Urinary bladder (tissue), 4 donors: ENCODE results near the gene PLCZ1. TPM values are rescaled to one million over a fixed set of nuclear protein-coding genes. Genes with fewer than 3 reads are reported as not detected.
A peak's percentile ranks its signal among the peaks of the same experiment; 100 is the strongest.

Experiments used
- DNase-seq: peaks from one replicate; pipeline ENCODE4 v3.0.0-alpha.2; 2015; ENCODE audit errors: extremely low spot score
- H3K27ac ChIP-seq: one replicate; pipeline ENCODE4 v1.5.1; 2013; ENCODE audit warnings: low read depth, mild to moderate bottlenecking, moderate library complexity
- H3K36me3 ChIP-seq: one replicate; pipeline ENCODE4 v1.6.1; 2013; ENCODE audit warnings: mild to moderate bottlenecking, moderate library complexity; ENCODE audit not compliant: insufficient read depth
- H3K4me1 ChIP-seq: one replicate; pipeline ENCODE4 v1.6.1; 2013; ENCODE audit warnings: mild to moderate bottlenecking, moderate library complexity; ENCODE audit not compliant: insufficient read depth
- H3K4me3 ChIP-seq: one replicate; pipeline ENCODE4 v1.5.1; 2013; ENCODE audit warnings: low read depth, low read length
- WGBS: extraction: QIAGEN DNeasy Blood & Tissue Kit; methylation state at CpG from one replicate; pipeline ENCODE4 v1.1.7; 2013; 5-methylcytosine and 5-hydroxymethylcytosine counted together
- polyA plus RNA-seq: library from polyadenylated mRNA; stranded (reverse); fragments of 200-250 nt; gene quantifications from one replicate; pipeline ENCODE4 v1.2.3, GENCODE V29; 2013
- total RNA-seq: library from RNA; depleted of rRNA; stranded (reverse); fragments of >200 nt; gene quantifications from one replicate; pipeline ENCODE4 v1.2.3, GENCODE V29; 2014
- donor health status: healthy with polysubstance abuse.
- donor health status: healthy.

PLCZ1 gene
- total and polyA plus RNA-seq, 2 donors: not detected

DNA sequence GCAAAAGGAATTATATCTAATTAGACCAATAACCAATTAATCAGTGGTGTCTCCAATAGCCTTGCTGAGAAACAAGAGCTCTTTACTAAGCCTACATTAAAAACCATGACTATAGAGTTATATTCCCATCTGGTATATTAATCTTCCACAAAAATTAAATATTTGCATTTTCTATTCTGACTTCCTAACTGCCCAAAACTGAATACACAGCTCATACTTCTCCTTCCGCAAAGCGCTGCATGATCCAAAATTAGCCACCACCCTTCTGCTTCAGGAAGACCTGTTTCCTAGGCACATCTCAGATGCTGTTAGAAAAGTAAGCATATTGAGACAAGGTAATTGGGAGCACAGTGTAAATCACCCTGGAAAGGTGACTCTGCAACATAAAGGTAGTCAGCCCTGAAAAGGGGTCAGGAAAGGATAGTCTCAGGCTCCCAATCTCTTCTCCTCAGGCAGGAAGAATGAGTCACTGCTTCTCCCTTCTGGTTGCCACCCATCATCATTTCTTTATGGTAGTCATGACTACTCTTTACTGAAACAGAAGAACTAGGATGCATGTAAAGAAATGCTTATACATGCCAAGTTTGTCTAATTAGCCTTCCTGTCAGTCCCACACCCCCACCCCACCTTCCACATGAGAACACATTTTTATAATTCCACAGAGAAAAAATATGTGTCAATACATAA lies 54.3 kb downstream of the PLCZ1 start:
- H3K4me3 ChIP-seq: no peak overlapping the region
- H3K4me1 ChIP-seq: no peaks in the 10 kb centered on the region
- 90% methylated on average over 2 of the region's 2 CpGs for WGBS
- H3K27ac ChIP-seq: no peak overlapping the region
- no peak for DNase-seq
- no peaks in the 10 kb centered on the region for H3K36me3 ChIP-seq

DNA sequence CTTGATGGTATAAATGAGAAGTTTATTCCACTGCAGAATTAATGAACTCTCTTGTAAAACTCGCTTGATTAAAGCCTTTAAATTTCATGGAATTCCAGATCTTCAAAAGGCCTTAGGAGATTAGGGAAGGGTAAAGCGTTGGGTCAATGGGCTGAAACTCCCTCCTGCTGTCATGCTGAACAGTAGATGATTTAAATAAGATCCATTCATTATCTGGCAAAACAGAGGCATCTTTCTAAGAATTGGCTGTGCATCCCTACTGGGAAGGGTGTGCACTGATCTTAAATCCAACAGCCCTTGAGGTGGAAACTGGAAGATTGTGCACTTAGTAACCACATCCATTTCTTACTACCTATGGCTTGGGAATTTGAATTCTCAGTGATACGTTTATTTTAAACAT lies 56.0 kb downstream of the PLCZ1 start:
- DNase-seq: no peak
- Histone ChIP-seq H3K4me1 (no peaks in the 10 kb centered on the region), H3K27ac (no peak overlapping the region), H3K4me3 (no peak overlapping the region), H3K36me3 (no peaks in the 10 kb centered on the region)
- WGBS: 74% methylated on average over 3 of the region's 3 CpGs

DNA sequence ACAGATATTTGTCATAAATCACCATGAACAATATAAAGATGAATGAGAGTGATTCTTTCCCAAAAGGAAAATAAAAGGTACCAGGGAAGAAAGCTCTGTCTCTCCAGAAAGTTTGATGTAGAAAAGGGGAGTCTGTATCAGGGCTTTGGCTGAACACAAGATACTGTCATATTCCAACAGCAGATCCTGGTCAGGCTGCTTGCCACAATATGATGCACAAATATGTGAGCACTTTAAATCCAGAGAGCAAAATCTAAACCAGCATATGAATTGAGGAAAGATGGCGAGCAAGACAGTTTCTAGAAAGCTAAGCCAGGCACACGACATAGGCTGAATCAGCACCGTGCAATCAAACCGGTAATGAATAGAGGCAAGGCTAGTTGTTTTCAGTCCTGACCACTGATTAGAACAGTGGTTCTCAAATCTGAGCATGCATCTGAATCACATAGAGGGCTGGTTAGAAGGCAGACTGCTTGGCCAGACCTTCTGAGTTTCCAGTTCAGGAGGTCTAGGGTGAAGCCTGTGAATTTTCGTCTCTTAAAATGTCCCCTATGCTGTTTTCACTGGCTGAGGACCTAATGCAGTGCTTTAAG lies 60.7 kb downstream of the PLCZ1 start:
- no peak for DNase-seq
- Histone ChIP-seq H3K4me1 (no peaks in the 10 kb centered on the region), H3K36me3 (no peaks in the 10 kb centered on the region), H3K4me3 (no peak overlapping the region), H3K27ac (no peak overlapping the region)
- WGBS: 53% methylated on average over 5 of the region's 5 CpGs

DNA sequence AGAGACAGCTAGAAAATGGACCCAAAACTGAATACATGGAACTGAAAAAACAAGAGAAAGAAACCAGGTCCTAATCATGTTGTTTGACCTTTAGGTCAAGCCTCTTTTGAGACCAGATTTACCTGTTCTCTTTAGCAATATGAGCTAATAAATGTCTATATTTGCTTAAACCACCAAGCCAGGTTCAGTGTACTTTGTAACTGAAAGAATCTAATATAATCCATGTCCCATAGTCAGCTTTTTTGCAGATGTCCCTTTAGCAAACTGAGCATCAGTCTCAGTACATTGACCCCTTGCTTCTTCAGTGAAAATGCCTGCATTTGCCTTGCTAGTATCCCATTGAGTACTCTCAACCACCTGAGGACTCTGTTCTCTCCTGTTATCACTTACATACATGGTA lies 61.7 kb downstream of the PLCZ1 start:
- no peak overlapping the region for H3K27ac ChIP-seq
- H3K4me1 ChIP-seq: no peaks in the 10 kb centered on the region
- no peak for DNase-seq
- H3K4me3 ChIP-seq: no peak overlapping the region
- H3K36me3 ChIP-seq: no peaks in the 10 kb centered on the region

DNA sequence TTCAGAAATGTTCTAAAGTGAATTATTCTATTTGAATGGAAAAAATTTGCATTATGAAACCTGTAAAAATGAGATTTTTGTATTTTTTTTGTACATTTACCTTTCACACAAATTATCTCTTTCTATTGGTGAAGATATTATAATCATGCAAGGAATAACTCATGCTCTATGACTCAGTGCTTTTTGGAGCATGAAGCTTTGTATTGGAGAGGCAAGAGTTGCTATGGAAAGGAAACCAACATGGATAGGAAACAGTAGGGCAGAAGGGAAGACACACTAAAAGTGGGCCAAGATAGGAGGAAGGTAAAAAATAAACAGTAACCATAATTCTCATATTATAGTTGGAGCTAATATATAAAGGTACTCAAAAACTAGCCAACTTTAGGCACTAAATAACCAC lies 79.0 kb downstream of the PLCZ1 start:
- Histone ChIP-seq H3K36me3 (no peaks in the 10 kb centered on the region), H3K4me3 (no peak overlapping the region), H3K27ac (no peak overlapping the region), H3K4me1 (no peaks in the 10 kb centered on the region)
- no peak for DNase-seq

DNA sequence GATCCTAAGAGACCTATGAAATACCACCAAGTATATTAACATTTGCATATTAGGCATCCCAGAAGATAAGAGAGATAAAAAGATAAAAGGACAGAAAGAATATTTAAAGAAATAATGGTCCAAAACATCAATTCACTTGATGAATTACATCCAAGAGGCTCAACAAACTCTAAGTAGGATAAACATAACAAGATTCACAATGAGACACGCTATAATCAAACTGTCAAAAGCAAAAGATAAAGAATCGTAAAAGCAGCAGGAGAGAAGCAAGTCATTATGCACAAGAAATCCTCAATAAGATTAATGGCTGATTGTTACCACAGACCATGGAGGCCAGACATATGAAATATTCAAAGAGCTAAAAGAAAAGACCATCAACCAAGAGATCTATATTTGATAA lies 79.6 kb downstream of the PLCZ1 start:
- no peak for DNase-seq
- H3K27ac ChIP-seq: no peak overlapping the region
- WGBS: 38% methylated on average over 2 of the region's 2 CpGs
- no peak overlapping the region for H3K4me3 ChIP-seq
- no peaks in the 10 kb centered on the region for H3K36me3 ChIP-seq
- H3K4me1 ChIP-seq: no peaks in the 10 kb centered on the region

DNA sequence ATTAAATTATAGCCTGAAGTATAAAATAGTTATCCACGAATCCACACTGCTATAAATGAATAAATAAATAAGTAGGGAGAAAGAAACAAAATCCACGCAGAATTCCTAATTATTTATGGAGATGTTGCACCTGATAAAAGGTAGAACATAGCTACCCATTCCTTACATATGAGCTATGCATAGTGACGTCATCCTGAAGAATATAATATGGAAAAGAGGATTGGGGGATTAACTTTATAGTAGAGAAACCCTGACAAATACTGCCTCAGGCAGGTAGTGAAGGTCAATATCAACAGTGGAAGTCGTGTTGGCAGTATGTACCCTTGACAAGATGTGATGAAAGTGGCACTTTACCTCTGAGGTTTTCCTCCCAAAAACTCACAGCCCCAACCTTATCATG lies 82.5 kb downstream of the PLCZ1 start:
- no peak overlapping the region for H3K4me3 ChIP-seq

DNA sequence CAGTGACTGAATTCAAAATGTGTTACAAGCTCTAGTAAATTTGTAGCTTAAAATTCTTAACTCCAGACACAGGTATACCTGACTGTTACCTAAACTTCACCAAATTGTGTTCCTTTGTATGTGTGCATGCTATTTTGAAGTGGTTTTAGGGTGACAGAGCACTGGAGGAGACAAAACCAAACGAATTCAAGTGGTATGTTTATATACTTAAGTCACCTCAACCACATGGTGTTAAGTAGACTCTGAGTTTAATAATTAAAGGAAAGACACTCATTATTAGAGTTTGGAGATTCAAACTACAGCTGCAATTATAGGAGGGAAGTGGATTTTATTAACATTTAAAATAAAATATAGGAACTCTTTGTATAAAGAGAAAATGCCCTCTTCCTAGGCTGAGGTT lies 84.3 kb downstream of the PLCZ1 start:
- no peak overlapping the region for H3K27ac ChIP-seq
- no peaks in the 10 kb centered on the region for H3K36me3 ChIP-seq
- no peaks in the 10 kb centered on the region for H3K4me1 ChIP-seq
- no peak overlapping the region for H3K4me3 ChIP-seq
- 60% methylated on average over 1 of the region's 1 CpG for WGBS
- DNase-seq: no peak

More for the DNA sequence above, 82.5 kb downstream of the PLCZ1 start:
- Histone ChIP-seq H3K4me1 (no peaks in the 10 kb centered on the region), H3K36me3 (no peaks in the 10 kb centered on the region), H3K27ac (no peak overlapping the region)
- no peak for DNase-seq
- WGBS: 84% methylated on average over 4 of the region's 4 CpGs

DNA sequence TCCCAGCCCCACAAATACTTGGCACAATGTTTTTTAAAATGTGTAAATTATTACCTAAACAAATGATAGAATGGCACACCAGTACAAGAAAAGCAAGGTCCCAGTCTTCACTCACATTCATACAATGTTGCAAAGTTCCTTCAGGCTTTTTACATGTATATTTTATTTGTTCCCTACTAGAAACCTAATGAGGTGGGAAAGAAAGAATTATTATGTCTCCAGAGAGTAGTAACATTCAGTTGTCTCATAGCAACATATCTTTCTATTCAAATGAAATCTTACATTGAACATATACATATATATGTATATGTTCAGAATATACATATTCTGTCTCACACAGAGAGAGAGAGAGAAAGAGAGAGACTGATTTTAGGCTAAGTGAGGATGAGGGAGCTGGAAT lies 85.2 kb downstream of the PLCZ1 start:
- Histone ChIP-seq H3K36me3 (no peaks in the 10 kb centered on the region), H3K27ac (no peak overlapping the region), H3K4me3 (no peak overlapping the region), H3K4me1 (no peaks in the 10 kb centered on the region)
- DNase-seq: no peak

DNA sequence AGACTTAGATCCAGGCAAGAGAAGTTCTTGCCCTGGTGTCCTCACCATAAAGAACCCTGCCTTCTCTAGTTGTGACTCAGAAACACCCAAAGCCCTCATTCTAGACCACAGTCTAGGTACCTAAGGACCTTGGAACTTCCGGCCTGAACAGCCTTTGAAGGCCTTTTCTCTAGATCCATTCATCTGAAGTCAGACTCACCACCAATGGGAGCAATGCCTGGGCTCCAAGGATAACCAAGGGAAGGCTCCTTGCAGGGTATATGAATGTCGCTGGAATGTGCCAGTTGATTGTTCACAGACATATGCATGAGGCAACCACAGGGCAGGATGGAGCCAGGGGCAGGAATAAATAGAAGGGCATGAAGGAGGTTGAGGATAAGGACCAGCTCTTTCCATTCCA lies 86.3 kb downstream of the PLCZ1 start:
- 89% methylated on average over 2 of the region's 2 CpGs for WGBS
- DNase-seq: no peak

DNA sequence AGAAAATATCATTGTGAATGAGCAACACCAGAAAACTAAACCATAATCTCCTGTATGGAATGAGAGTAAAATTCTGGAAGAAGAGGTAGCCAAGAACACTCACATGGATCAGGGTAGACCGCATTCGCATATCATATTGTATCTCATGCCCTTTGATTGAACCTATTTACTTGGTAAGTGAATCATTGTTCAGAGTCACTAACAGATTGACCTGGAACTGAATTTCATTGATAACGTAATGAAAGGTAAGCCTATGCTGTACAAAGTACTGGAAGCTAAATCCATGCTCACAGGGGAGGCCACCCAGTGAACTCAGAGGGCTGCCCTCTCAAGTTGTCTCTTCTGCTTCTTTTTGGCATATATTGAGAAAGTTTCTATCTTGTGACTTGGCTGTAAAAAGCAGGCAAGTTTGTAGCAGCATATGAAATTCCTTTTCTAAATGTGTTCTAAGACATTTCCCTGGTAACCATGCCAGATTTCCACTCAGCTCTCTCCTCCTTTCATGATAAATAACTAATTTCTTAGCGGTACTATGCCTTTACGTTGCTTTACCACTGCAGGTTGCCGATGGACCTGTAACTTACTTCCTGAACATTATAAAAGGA lies 91.4 kb downstream of the PLCZ1 start:
- Histone ChIP-seq H3K36me3 (no peaks in the 10 kb centered on the region), H3K4me1 (peaks cover 2% of the 10 kb centered on the region), H3K27ac (no peak overlapping the region), H3K4me3 (no peak overlapping the region)
- no peak for DNase-seq
- WGBS: 78% methylated on average over 6 of the region's 6 CpGs

More for the DNA sequence above, 86.3 kb downstream of the PLCZ1 start:
- Histone ChIP-seq H3K36me3 (no peaks in the 10 kb centered on the region), H3K27ac (no peak overlapping the region), H3K4me3 (no peak overlapping the region), H3K4me1 (no peaks in the 10 kb centered on the region)

DNA sequence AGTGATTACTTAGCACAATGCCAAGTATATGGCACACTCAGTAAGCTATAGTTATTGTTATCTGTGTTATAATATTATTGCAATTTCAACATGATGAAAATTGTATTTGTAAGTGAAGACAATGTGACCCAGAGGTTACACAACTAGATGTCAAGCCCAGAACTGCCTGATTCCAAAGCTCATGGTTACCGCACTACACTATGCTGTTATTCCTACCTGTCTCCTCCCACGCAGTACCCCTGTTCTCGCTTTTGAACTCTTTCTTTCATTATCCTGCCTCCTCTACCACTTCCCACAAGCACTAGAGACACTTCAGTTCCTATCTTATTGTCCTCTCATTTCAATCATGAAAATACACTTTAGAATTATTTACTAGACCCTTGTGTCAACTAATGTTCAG lies 93.2 kb downstream of the PLCZ1 start:
- Histone ChIP-seq H3K4me1 (peaks cover 2% of the 10 kb centered on the region), H3K36me3 (no peaks in the 10 kb centered on the region), H3K27ac (no peak overlapping the region), H3K4me3 (no peak overlapping the region)
- DNase-seq: no peak
- 96% methylated on average over 3 of the region's 3 CpGs for WGBS

DNA sequence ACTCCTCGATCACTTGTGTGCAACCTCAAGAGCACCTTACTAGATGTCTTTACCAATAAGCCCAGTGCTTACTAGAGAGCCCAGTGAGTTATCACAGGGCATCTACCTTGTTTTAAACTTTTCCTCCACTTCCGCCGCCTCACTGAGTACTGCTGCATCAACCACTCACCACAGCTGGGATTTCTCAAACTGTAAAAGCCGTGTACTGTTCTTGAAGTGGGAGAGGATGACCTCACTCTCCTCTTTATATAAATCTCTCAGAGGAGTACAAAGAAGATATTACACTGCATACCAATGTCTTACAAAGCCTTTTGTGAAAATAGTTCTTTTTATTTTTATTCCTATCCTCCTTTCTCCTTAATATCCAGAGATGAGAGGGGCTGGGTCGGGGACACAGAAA lies 94.1 kb downstream of the PLCZ1 start:
- DNase-seq: peak; percentile 78
- Histone ChIP-seq H3K27ac (no peak overlapping the region), H3K36me3 (no peaks in the 10 kb centered on the region), H3K4me3 (no peak overlapping the region), H3K4me1 (peaks cover 2% of the 10 kb centered on the region)
- WGBS: 24% methylated on average over 5 of the region's 5 CpGs

DNA sequence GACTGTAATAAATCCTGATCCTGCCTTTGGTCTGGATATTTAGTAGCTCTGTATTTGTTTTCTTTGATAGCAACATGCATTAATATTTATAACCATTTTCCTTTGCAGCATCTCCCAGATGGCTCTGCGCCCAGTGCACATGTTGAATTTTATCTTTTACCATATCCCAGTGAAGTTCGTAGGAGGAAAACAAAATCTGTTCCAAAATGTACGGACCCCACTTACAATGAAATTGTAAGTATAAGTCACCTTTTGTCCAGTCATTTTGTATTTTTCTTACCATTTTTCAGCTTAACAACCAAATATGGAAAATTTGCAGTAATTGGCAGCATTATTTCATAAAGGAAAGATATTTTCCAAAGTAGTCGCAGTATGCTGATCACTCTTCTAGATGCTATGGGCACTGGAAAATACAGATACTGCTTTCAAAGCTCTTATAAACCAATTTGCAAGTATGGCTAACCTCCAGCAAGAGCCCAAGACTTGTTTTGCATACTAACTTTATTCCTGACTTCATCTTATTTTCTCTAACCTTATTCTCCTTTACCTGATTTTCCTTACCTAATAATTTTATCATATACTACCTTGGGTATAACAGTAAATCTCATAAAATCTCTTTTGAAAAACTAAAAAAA lies 97.4 kb downstream of the PLCZ1 start:
- peak; percentile 43 for DNase-seq
- Histone ChIP-seq H3K36me3 (no peaks in the 10 kb centered on the region), H3K27ac (no peak overlapping the region), H3K4me1 (peaks cover 2% of the 10 kb centered on the region), H3K4me3 (no peak overlapping the region)
- WGBS: 39% methylated on average over 4 of the region's 4 CpGs
